K562 (cell line): Measurements from ENCODE around the gene ZNF598. TPM values are rescaled to one million over a fixed set of nuclear protein-coding genes. Genes with fewer than 3 reads are reported as not detected.

Experiments
- FOXP4 ChIP-seq: sonication (generic); formaldehyde crosslinking; IDR thresholded peaks from 2 replicates; pipeline ENCODE4 v1.8.0; 2022; ENCODE audit warnings: mild to moderate bottlenecking, missing genetic modification reagents, borderline replicate concordance
- HMGXB4 ChIP-seq: sonication (generic); formaldehyde crosslinking; IDR thresholded peaks from 2 replicates; pipeline ENCODE4 v1.8.1; 2023; ENCODE audit warnings: mild to moderate bottlenecking, missing genetic modification reagents
- KDM5B ChIP-seq: fragments of 200-600 bp; sonication (generic); IDR thresholded peaks from 2 replicates; pipeline ENCODE4 v1.6.1; 2012; ENCODE audit warnings: low read depth, mild to moderate bottlenecking, moderate library complexity, low read length, control low read depth, inconsistent platforms; ENCODE audit not compliant: insufficient replicate concordance
- PHF8 ChIP-seq: fragments of 200-600 bp; sonication (generic); IDR thresholded peaks from 2 replicates; pipeline ENCODE4 v1.6.1; 2012; ENCODE audit warnings: mixed run types, mild to moderate bottlenecking, inconsistent platforms, low read length, moderate library complexity, borderline replicate concordance
- PREB ChIP-seq: sonication (generic); formaldehyde crosslinking; IDR thresholded peaks from 2 replicates; pipeline ENCODE4 v1.8.1; 2023; ENCODE audit warnings: mild to moderate bottlenecking, missing genetic modification reagents
- SNRNP70 ChIP-seq: fragments of 200-400 bp; formaldehyde crosslinking; optimal IDR thresholded peaks from 2 replicates; pipeline ENCODE3; 2017; ENCODE audit warnings: low read depth, low read length
- polyA plus RNA-seq, 8 experiments: library from polyadenylated mRNA; depleted of rRNA in 4 of 8; stranded (reverse) in 5 of 8; unstranded in 3 of 8; fragments of >200 nt; fragmentation: Nextera tagmentation in 2 of 8; fragmentation: Illumina TruSeq in 1 of 8; extraction: Ambion mirVana in 2 of 8; extraction: Trizol in 1 of 8; gene quantifications; 2 replicates each; pipeline versions ENCODE4 v1.2.1 to v1.2.3, GENCODE V29; 2011 to 2014; ENCODE audit warnings: inconsistent platforms in 1 of 8, missing spikeins in 1 of 8
- total RNA-seq, 7 experiments: library from RNA; depleted of rRNA in 6 of 7; stranded (reverse); fragments of >200 nt in 6 of 7; fragmentation: Illumina TruSeq in 2 of 7; extraction: Trizol in 2 of 7; gene quantifications; 2 replicates each; pipeline versions ENCODE4 v1.2.1 to v1.2.3, GENCODE V29; 2011 to 2021; ENCODE audit warnings: low replicate concordance in 1 of 7

ZNF598 gene
- total and polyA plus RNA-seq, 9 of the 15 experiments (the other 6 are each of a cell fraction or from before 2014, with no cell fraction given) = 0.11 to 115 (median 29.6) TPM

GRCh38 chr16:1962161-1963153 lies 47.2 kb downstream of the ZNF598 start (continued):
- peak; percentile 36; the same call in 1 of the 2 replicates for TF ChIP-seq FOXP4 (CRISPR knock-in tag)
- TF ChIP-seq KDM5B = peak; percentile 9
- TF ChIP-seq SNRNP70 = peak; percentile 55
- TF ChIP-seq HMGXB4 (CRISPR knock-in tag) = 0 out of 2 replicates have a peak, but pooled peaks have one; percentile 41
- TF ChIP-seq PHF8 = 0 out of 2 replicates have a peak, but pooled peaks have one; percentile 8
- 0 out of 2 replicates have a peak, but pooled peaks have one; percentile 28 for TF ChIP-seq PREB
